Stimulated activated CD4-positive, alpha-beta T cell treated with anti-CD3 and anti-CD28 coated beads, Interleukin-1b, Interleukin-23, amount 100 ng/mL, for 1 hour (primary cell): ENCODE data around the gene MVK.

Source experiments
- DNase-seq, 2 donors: peaks; one replicate each; pipeline ENCODE4 v3.0.0-alpha.2; 2020; ENCODE audit warnings: low read depth in 2 of 2

Gene MVK

GRCh38 chr12:109631751-109632150, 58.2 kb downstream of the MVK start:
- no peak for DNase-seq

- DNase-seq: no peak
Measured at GRCh38 chr12:109632342-109632741, 58.7 kb downstream of the MVK start.

- DNase-seq: no peak
Measured at GRCh38 chr12:109635717-109636116, 62.1 kb downstream of the MVK start.

- DNase-seq: no peak
Measured at GRCh38 chr12:109637348-109637747, 63.8 kb downstream of the MVK start.

GRCh38 chr12:109637996-109638395, 64.4 kb downstream of the MVK start:
- DNase-seq: no peak

GRCh38 chr12:109638735-109639134, 65.1 kb downstream of the MVK start:
- no peak for DNase-seq

- DNase-seq: no peak
Measured at GRCh38 chr12:109639151-109639872, 65.7 kb downstream of the MVK start.

GRCh38 chr12:109640961-109641360, 67.4 kb downstream of the MVK start:
- DNase-seq: no peak

GRCh38 chr12:109641422-109641821, 67.8 kb downstream of the MVK start:
- DNase-seq: no peak

- no peak for DNase-seq
Measured at GRCh38 chr12:109642506-109643132, 69.0 kb downstream of the MVK start.

GRCh38 chr12:109645194-109645593, 71.6 kb downstream of the MVK start:
- no peak for DNase-seq

GRCh38 chr12:109645708-109646107, 72.1 kb downstream of the MVK start:
- no peak for DNase-seq
